Anterior cingulate cortex (tissue), 58 donors: ENCODE measurements around the gene PBXIP1.
A peak's percentile ranks its signal among the peaks of the same experiment; 100 is the strongest.

Experiments
- DNase-seq, 58 donors: peaks; one replicate each; lab custom pipeline; 2025; lab: John Stamatoyannopoulos, UW

PBXIP1 gene

DNA sequence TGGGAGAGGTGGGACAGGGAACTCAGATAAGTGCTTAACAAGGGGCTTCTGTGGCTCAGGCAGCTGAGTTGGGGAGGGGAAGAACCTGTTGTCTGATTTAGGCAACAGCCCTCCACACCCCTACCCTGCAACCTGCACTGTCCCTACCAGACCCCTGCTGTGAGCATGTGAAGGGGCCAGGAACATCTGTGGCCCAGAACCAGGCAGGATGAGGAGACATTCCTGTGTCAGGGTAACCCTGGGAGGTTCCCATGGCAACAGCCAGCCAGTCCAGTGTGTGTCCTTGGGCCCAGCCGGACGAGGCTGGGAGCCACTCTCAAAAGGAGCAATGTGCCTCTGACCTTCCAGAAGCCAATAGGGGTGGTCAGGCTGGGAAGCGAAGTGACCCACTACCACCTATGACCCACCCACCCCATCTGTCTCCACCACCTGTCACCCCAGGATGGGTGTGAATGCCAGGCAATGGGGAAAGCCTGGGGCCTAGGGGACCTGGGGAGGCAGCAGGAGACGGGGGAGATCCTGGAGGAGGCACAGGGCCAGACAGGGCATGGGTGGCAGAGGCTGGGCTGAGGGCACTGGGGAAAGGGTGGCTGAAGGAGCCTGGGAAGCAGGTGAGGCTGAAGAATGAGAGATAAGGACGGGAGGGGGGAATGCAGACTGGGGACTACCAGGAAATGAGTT is 14.4 kb downstream of the PBXIP1 start:
- DNase-seq, result peak in 20 of 58 donors; percentile 3 to 54 (median 22)

GRCh38 chr1:154940651-154941194 is 15.2 kb downstream of the PBXIP1 start:
- DNase-seq, result peak in 13 of 58 donors; percentile 6 to 59 (median 19)

- DNase-seq, result no peak
These were observed 15.7 kb downstream of the PBXIP1 start for GRCh38 chr1:154940213-154940560.

DNA sequence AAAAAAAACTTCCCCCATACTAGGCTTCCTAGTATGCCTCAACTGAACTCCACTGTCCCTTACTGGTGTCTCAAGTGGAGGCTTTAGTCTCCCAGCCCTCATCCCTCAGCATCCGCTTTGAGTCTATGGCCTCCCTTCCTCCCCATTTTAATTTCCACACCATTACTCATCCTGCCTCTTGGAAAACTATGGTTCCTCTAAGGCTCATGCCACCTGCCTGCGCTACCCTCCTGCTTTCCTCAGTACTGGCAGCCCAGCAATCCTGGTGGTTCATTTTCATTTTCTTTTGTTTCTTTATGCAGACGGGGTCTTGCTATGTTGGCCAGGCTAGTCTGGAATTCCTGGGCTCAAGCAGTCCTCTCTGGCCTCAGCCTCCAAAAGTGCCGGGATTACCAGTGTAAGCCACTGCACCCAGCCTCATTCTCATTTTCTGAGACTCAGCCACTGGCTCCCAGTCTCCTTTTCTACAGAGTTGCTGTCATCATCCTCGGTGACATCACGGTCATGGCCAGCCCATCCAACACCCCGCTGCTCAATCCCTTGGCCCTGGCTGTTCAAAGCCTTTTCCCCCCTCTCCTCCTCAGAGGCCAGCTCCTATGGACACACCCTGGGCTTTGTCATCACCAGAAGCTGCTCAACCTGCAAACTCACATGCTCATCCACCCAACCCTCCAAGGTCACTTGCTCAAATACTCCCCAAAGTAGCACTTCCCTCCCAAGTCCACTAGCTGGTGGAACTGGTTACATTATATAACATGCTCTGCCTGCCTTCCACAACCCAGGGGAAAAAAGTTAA is 17.1 kb downstream of the PBXIP1 start:
- no peak for DNase-seq

- no peak for DNase-seq
These were observed 17.9 kb downstream of the PBXIP1 start for GRCh38 chr1:154937988-154938386.

GRCh38 chr1:154937085-154937987 is 18.6 kb downstream of the PBXIP1 start:
- DNase-seq, result peak; percentile 50 to 99 (median 94)

- peak; percentile 81 to 99 (median 95) for DNase-seq
These were observed 19.3 kb downstream of the PBXIP1 start, which contains the start of gene PMVK for GRCh38 chr1:154936555-154937084. TSS of gene PMVK (minus strand) at chr1:154936719. CDS start at chr1:154936685, 34 bp downstream.

GRCh38 chr1:154935749-154936554 is 19.9 kb downstream of the PBXIP1 start:
- no peak for DNase-seq

DNA sequence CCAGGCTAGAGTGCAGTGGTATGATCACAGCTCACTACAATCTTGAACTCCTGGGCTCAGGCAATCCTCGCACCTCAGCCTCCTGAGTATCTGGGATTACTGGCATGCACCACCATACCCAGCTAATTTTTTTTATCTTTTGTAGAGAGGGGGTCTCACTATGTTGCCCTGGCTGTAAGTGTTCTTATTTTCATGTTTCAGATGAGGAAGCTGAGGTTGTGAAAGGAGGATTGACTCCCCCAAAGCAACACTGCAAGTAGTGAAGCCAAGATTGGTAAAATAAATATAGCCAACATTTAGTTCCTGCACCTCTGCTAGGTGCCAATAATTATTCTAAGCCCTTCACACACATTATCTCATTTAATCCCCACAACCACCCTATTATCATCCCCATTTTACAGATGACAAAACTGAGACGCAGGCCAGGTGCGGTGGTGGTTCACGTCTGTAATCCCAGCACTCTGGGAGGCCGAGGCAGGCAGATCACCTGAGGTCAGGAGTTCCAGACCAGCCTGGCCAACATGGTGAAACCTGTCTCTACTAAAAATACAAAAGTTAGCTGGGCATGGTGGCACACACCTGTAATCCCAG is 21.4 kb downstream of the PBXIP1 start:
- DNase-seq, result no peak

DNA sequence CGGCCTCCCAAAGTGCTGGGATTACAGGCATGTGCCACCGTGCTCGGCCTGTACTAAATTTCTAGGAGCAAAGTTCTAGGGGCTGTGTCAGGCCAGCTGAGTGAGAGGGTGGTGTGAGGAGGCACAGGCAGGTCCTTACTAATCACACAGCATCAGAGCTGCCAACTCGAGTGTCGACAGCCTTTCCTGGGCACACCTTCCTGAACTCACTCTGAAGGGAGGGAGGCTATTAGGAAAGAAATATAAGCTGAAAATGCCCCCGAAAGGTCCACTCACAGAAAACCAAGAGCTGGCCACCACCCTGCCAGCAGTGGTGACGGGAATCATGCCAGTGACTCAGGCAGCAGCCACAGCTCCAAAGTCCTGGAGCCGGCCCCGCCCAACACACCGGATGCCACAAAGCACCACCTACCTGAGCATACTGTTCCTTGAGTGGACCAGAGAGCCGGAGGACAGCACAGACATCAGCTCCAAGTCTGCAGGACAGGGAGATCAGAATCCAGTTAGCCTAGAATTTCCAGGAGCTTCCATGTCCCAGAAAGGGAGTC is 23.9 kb downstream of the PBXIP1 start:
- no peak for DNase-seq

GRCh38 chr1:154926201-154926600 is 29.7 kb downstream of the PBXIP1 start:
- DNase-seq, result no peak

DNA sequence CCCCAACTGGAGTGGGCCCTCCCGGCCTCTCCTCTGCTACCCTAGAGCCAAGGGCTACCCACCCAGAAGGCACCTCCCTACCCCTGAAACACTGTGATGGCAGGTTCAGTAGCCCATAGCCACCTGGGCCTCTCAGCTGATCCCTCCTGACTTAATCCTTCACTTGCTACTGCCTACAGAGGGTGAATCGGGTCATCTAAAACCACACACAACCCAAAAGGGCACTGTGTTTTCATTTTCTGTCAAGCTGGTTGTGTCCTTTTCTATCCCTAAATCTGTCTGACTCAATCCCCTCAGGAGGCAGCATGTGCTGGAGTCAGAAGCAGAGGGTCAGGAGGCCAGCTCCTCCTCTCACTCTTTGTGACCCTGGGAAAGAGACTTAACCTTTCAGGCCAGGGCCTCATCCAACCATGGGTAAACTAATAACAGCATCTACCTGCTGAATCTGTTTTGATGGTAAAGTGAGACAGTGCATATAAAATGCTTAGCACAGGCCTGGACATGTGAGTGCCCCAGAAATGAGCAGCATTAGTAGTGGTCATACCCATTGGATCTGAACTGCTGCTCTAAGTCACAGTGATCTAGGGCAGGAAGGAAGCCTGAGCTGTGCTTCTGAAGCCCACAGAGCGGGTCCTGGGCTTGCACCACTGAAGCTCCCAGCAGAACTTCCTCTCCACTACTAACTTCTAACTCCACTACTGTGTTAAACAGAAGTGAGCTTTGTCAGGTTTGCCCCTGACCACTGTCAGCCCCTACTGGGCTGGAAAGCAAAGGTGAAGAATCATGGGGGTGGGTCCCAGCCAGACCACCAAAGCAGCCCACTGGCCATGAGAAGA is 30.3 kb downstream of the PBXIP1 start:
- no peak for DNase-seq

DNA sequence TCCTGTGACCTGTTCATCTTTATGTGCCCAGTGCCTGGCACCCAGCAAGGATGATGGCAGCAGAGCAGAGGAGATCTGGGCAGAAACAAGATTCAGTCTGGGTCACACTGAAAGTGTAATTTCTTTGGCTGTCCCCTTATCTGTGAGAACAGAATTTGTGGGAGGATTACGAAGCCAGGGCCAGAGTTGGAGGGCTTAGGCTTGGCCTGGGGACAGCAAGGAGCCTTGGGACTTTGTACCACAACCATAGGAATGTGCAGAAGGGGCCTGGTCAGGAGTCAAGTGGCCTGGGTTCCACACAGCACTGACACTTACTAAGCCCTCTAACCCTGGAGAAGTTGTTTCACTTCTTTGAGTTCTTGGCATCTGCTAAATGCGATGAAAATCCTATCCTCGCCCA is 32.2 kb downstream of the PBXIP1 start:
- DNase-seq, result no peak

DNA sequence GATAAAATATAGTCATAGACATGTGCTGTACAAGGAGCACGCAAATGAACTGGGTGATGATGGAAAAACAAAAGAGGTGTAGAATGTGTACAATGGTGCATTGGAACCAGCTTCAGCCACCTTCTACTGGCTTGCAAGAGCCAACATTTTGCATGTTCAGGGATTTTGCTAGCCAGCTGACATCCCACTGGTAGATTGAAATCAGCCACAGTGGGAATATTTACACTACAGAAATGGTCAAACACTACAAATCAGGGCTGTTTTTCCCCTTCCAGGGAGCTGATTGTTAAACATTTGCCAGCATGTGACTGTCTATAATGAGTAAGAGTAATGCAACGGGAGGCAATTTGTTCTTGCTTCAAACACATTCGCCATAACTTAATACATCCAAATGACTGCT is 42.6 kb downstream of the PBXIP1 start:
- DNase-seq, result no peak

- DNase-seq, result no peak
These were observed 43.1 kb downstream of the PBXIP1 start for GRCh38 chr1:154912755-154913154.

DNA sequence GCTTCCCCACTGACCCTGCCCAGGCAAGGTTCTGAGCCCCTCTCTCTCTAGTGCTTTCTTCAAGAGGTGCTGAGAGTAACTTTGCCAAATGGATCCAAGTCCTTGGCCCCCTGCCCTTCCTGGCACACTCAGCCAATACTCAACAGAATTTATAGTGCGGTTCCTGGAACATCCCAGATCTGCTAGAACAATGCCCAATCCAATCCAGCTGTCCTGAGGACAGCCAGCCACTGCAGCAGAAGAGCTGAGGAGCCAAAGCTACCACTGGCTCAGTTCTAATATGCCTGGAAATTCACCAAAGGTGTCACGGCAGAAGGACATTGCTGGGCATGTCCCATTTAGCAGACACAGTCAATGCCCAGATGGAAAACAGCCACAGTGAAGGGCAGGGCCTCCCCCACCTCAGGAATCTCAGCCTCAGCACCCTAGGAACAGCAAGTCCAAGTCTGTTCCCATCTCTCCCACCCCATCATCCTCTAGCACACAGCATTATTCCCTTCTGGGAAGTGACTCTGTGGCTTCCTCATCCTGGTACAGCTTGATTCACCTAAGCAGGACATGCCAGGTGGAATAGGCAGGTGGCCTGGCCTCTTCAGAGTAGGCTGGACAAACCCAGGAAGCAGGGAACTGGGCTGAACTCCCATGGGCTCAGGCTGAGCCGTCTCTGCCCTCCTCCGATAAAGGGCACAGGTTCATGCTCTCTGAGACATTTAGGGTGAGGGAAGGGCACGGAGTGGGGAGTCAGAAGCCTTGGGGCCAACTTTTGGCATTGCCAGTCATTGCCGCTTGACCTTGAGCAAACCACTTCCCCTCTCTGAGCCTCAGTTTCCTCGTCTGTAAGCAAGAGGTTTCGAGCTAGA is 44.0 kb downstream of the PBXIP1 start:
- DNase-seq, result peak in 1 of 58 donors; percentile 30

DNA sequence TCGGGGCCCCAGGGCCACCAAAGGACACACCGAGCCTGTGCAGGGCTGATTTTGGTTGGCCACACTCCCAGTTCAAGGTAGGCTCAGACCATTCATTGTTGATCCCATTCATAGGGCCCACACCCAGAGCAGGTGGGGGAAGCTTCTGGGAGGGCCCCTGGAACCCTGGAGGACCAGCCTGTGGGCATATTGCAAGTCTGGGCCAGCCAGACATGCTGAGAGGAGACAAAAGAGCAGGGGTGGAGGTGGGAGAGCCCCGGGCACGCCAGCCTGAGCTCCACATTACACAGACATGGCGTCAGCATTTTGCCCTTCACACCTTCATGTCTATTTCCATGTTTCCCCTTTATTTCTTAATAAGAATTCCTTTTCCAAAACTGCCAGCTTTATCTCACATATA is 45.0 kb downstream of the PBXIP1 start:
- DNase-seq, result no peak
